CD4-positive, alpha-beta T cell treated with Interleukin-15 for 4 hours (primary cell): ENCODE results near the gene SRSF4.

Experiments
- DNase-seq: peaks from one replicate; pipeline ENCODE4 v3.0.0-alpha.2; 2020; ENCODE audit warnings: low spot score

Gene SRSF4

GRCh38 chr1:29200906-29201594 is 19.4 kb upstream of the SRSF4 start:
- DNase-seq, result no peak

DNA sequence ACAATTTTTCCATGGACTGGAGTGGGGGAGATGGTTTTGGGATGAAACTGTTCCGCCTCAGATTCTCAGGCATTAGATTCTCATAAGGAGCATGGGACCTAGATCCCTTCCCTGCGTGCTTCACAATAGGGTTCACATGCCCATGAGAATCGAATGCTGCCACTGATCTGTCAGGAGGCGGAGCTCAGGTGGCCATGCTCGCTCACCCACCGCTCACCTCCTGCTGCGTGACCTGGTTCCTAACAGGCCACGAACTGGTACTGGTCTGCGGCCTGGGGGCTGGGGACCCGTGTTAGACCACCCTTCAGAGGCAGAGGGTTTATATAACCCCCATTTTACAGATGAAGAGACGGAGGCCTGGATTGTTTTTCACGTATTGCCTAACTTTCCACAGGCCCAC is 16.3 kb upstream of the SRSF4 start:
- no peak for DNase-seq

- DNase-seq, result peak; percentile 37
These were observed 15.9 kb upstream of the SRSF4 start for GRCh38 chr1:29197590-29197924.

DNA sequence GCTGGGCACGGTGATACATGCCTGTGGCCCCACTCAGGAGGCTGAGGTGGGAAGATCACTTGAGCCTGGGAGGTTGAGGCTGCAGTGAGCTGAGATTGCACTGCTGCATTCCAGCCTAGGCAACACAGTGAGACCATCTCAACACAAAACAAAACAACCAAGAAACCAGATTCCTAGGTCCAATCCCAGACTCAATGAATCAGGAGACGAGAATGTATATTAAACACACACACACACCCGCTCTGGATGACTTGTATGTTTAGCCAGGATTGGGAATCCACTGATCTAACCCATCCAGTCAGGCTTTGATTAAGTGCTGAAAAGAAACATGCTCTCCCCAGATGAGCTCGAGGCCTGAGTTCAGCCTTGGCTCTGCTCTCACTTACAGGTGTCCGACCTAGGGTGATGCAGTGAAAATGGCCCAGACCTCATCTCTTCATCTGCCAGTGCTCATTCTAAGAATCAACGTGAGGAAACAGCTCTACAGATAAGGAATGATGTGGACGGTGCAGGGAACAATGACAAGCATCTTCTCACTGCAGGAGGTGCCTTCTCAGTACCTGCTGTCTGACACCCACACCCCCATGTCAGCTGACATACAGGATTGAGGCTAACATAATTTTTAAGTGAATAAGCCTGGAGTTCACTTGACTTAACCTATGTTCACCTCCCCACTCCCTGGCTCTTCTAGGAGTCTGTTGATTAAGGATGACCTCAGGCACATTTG is 15.3 kb upstream of the SRSF4 start:
- DNase-seq, result no peak

DNA sequence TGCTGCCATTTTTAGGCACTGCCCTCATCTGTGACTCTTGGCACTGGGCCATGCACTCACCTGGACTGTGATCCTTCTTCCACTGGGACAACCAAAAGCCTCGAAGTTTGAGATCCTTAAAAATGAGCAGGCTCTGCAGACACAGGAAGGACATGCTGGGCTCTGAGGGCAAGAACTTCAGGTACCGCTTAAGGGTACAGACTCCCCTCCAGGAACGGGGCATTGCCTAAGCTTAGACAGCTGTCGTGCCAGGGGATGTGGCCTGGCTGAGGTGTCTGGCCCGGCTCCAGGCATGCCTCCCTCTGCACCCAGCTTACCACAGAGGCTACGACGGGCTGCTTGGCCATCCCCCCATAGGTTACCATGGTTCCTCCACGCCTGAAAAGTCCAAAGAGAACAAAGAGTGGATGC is 14.2 kb upstream of the SRSF4 start:
- DNase-seq, result no peak

DNA sequence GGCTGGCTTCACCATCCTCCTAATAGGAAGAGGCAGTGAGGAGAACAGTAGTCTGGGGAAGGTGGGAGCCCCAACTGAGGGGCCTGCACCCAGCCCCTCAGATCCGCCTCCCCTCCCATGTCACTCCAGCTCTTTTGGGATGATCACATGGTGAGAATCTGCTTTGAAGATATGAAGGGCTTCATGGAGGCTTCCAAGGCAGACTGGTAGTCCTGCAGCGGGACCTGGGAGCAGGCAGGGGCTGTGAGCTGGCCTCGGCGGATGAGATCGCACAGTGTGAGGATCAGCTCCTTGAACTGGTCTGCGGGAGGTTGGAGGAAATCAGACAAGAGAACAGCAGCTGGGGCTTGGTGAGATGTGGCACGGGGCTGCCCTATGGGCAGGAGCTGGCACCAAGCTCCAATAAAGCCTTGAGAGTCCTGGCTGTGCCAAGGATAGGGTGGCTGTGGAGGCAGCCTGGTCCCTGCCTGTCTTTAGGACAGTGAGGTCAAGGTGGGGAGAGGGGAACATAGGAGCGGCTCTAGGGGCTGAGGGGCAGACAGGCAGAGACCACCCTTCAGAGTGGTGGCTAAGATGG is 12.3 kb upstream of the SRSF4 start:
- DNase-seq, result no peak

DNA sequence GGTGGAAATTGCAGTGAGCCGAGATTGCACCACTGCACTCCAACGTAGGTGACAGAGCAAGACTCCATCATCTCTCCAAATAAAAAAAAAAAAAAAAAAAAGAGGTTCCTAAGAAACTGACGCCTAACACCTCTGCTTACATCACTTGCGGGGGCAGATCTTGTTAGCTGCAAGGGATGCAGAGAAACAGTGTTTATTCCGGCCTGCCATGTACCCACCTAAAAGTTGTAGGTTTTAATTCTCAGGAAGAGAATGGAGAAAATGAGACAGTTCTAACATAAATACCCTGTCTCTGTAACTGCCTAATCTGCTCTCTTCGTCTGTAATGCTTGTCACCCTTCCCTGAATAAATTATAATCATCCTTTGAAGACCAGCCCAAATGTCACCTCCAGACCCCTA is 9.0 kb upstream of the SRSF4 start:
- DNase-seq, result no peak

GRCh38 chr1:29186707-29187106 is 5.0 kb upstream of the SRSF4 start:
- DNase-seq, result no peak

DNA sequence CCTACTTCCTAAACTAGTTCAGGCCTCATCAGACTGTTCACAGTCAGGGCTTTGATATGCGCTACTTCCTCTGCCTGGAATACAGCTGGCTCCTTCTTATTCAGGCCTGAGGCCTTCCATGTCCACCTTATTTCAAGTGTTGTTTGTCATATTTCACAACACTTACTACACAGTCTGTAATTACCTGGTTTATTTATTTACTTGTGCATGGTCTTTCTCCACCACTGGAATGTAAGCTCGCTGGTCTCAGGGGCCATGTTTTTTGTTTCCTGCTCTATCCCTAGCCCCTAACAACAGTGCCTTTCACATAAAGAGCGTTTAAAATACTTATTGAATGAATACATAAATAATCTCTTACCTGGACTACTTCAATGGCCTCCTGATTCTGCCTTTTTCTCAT is 4.6 kb upstream of the SRSF4 start:
- no peak for DNase-seq

DNA sequence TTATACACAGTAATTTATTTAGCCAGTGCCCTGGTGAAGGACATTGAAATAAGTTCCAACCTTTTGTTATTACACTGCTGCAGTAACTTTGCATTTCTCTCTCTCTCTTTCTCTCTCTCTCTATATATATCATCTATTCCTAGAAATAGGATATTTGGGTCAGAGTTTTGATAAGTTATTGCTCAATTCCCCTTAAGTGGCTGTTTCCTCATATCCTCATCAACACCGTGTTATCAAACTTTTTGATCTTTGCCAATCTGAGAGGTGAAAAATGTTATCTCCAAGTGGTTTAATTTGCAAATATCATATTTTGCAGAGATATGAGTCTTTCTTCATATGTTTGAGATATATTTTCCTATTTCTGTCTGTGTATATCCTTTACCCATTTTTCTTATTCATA is 1.6 kb upstream of the SRSF4 start:
- DNase-seq, result no peak

DNA sequence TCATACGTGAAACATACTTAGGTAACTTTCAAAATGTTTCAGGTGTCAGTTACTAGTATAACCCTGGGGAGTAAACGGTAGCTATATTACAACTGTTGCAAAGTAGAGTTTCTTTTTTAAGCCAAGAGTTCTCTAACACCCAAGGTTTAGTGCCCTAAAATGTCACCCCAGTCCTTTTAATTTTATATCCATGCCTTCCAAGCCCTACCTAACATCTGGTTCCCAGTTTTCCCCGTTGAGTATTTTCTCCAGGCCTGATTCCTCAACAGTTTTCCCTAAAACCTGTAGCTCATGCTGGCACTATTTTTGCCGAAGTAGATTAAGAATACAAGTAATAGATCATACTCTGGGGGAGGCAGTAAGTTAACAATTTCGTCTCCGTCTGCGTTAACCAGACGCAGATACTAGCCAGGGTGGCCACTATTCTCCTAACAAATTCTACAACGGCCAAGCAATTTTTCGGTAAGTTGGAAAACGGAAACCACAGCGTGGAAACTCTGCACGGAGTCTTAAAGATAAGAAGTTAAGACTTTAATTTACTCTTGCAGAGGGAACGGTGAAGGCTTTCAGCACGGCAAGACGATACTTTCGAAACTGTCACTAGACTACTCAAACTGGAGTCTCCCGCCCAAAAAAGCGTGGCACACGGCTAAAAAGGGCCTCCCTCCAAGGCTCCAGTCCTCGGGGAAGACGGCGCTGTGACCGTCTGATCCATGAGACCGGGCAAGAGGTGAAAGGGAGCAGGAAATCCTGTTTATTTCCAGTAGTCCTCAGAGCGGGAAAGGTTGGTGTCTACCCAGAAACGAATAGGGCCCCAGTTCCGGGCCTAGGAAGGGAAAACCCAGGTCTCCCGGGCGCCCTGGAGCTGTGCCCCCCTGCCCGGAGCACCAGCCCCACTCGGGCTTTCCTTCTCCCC is 945 bp downstream of the SRSF4 start:
- DNase-seq, result peak; percentile 8

- peak; percentile 12 for DNase-seq
These were observed 2.0 kb downstream of the SRSF4 start for GRCh38 chr1:29179641-29180184.

GRCh38 chr1:29177022-29177705 is 4.5 kb downstream of the SRSF4 start:
- DNase-seq, result no peak

- DNase-seq, result no peak
These were observed 5.1 kb downstream of the SRSF4 start for GRCh38 chr1:29176576-29176975.

DNA sequence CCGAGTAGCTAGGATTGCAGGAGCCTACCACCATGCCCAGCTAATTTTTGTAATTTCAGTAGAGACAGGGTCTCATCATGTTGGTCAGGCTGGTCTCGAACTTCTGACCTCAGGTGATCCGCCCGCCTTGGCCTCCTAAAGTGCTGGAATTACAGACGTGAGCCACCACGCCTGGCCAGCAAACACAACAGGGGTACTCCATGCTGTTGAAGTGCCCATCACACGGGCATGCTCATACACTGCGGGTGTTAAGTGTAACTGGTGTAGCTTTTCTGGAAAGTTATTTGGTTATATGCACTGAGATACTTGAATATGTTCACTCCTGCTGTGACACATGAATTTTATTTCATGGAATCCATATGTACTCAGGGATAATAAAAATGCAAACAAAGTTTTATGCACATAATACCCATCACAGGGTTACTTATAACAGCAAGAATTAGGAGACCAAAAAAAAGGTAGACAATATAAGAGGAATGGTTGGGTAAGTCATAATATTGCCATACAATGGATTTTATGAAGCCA is 9.2 kb downstream of the SRSF4 start:
- DNase-seq, result no peak

GRCh38 chr1:29171521-29171920 is 10.2 kb downstream of the SRSF4 start:
- DNase-seq, result peak; percentile 16

DNA sequence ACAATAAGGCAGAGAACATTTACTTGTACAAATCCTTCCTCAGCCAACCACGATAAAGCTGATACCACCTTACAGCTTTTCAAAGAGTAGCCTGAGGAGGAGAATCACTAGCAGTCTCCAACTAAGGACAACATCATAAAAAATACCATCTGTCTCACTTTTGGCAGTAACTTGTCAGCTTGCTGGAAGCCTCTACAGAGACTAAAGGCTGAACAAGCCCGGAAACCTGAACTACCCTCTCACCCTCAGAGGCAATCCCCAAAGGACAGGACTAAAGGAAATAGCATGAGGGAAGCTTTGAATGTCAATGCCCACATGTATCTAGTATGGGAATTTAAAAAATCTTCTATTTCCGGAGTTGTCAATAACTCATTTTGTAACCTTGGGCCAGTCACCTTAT is 10.6 kb downstream of the SRSF4 start:
- DNase-seq, result no peak

- DNase-seq, result no peak
These were observed 11.7 kb downstream of the SRSF4 start for GRCh38 chr1:29169976-29170375.

DNA sequence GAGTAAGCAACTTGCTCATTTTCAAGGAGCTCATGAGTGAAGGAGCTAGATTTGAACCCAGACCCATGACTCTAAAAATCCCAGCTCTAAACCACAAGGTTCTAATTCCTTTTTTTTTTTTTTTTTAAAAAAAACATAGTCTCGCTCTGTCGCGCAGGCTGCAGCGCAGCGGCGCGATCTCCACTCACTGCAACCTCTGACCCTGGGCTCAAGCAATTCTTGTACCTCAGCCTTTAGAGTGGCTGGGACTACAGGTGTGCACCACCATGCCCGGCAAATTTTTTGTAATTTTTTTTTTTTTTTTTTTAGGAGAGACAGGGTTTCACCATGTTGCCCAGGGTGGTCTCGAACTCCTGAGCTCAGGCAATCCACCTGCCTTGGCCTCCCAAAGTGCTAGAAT is 13.8 kb downstream of the SRSF4 start:
- no peak for DNase-seq

DNA sequence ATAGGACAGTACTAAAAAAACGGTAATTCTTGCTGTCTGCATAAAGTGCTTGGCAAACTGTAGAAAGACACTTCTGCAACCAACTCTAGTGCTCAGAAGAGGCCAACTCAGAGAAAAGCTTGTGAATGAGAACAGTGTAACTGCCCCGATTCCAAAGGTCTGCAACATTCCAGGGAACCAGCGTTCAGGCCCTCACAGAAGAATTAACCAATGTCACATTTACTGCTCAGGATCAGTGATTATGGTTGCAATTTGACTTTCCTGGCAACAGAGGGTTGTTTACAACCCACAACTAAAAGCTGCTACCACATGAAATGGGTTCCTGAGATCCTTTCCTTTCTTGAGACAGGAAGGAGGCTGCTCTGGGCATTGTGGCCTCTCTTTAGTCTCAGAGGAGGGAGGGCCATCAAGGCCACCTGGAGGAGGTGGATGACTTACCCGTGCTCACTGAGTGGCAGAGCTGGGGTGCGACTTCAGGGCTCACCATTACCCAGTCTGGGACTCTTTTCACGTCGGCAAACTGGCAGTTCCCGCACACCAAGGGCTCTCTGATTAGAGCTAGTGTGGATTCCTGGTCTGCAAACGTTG is 15.3 kb downstream of the SRSF4 start:
- DNase-seq, result no peak

DNA sequence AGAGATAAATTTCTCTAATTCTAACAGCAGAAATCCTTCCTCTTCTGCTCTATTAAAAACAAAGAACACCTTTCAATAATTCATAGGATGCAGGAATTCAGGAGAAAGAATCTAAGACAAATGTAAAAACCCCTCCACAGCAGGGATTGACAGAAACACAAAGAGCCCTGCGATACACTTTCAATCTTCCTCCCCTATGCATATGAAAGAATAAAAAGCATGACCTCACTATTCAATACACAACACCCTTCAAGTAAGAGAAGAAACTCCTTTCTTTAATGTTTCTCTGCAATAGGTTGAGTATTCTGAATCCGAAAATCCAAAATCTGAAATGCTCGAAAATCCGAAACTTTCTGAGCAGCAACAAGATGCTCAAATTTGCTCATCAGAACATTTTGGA is 17.1 kb downstream of the SRSF4 start:
- no peak for DNase-seq
